HEK293T (cell line): ENCODE measurements around the gene IFT81.

Experiments
- CTCF ChIA-PET: fragments of 350-600 bp; formaldehyde crosslinking; extraction: SDS; loops from one replicate; lab custom pipeline; 2021; ENCODE audit warnings: antibody characterized with exemption, inconsistent platforms; lab: Yijun Ruan, JAX
- POLR2A ChIA-PET: fragments of 350-600 bp; formaldehyde crosslinking; extraction: SDS; loops from one replicate; lab custom pipeline; 2020; ENCODE audit warnings: antibody characterized with exemption, inconsistent platforms; lab: Yijun Ruan, JAX
- DNase-seq: peaks from one replicate; pipeline ENCODE4 v3.0.0; 2012; ENCODE audit warnings: mixed read lengths; ENCODE audit errors: extremely low spot score
- ARNT ChIP-seq: fragments of 450-650 bp; IDR thresholded peaks from 2 replicates; pipeline ENCODE4 v1.6.1; 2017; ENCODE audit warnings: mild to moderate bottlenecking
- BHLHE40 ChIP-seq: fragments of 450-650 bp; IDR thresholded peaks from 2 replicates; pipeline ENCODE4 v1.6.1; 2016; ENCODE audit warnings: mild to moderate bottlenecking, moderate library complexity, borderline replicate concordance
- CTBP1 ChIP-seq: fragments of 450-650 bp; IDR thresholded peaks from 2 replicates; pipeline ENCODE4 v1.6.1; 2016; ENCODE audit warnings: borderline replicate concordance
- ELF4 ChIP-seq: fragments of 450-650 bp; IDR thresholded peaks from 2 replicates; pipeline ENCODE4 v1.6.1; 2017; ENCODE audit warnings: antibody characterized with exemption
- FOXA1 ChIP-seq: fragments of 450-650 bp; IDR thresholded peaks from 2 replicates; pipeline ENCODE4 v1.6.1; 2016; ENCODE audit warnings: mild to moderate bottlenecking
- FOXK2 ChIP-seq: fragments of 450-650 bp; IDR thresholded peaks from 2 replicates; pipeline ENCODE4 v1.6.1; 2016; ENCODE audit warnings: mild to moderate bottlenecking
- FOXM1 ChIP-seq: fragments of 450-650 bp; IDR thresholded peaks from 2 replicates; pipeline ENCODE4 v1.6.1; 2017; ENCODE audit warnings: mild to moderate bottlenecking, borderline replicate concordance
- HDGF ChIP-seq: fragments of 450-650 bp; IDR thresholded peaks from 2 replicates; pipeline ENCODE4 v1.6.1; 2017; ENCODE audit warnings: antibody characterized with exemption, borderline replicate concordance
- L3MBTL2 ChIP-seq: fragments of 450-650 bp; conservative IDR thresholded peaks from 2 replicates; pipeline ENCODE4 v1.6.1; 2016; ENCODE audit warnings: mild to moderate bottlenecking
- LEF1 ChIP-seq: fragments of 450-650 bp; IDR thresholded peaks from 2 replicates; pipeline ENCODE4 v1.6.1; 2017; ENCODE audit warnings: mild to moderate bottlenecking, borderline replicate concordance
- NFRKB ChIP-seq: fragments of 450-650 bp; IDR thresholded peaks from 2 replicates; pipeline ENCODE4 v1.6.1; 2016; ENCODE audit warnings: mild to moderate bottlenecking, moderate library complexity
- PKNOX1 ChIP-seq: fragments of 450-650 bp; IDR thresholded peaks from 2 replicates; pipeline ENCODE4 v1.6.1; 2016
- SP1 ChIP-seq: fragments of 450-650 bp; IDR thresholded peaks from 2 replicates; pipeline ENCODE4 v1.6.1; 2017
- SUZ12 ChIP-seq: fragments of 450-650 bp; IDR thresholded peaks from 2 replicates; pipeline ENCODE4 v1.6.1; 2016; ENCODE audit warnings: mild to moderate bottlenecking
- TARDBP ChIP-seq: fragments of 450-650 bp; IDR thresholded peaks from 2 replicates; pipeline ENCODE4 v1.6.1; 2016
- ZNF384 ChIP-seq: fragments of 450-650 bp; IDR thresholded peaks from 2 replicates; pipeline ENCODE4 v1.6.1; 2016

Gene IFT81

GRCh38 chr12:110149086-110149660 lies 25.0 kb downstream of the IFT81 start:
- no peak for DNase-seq
- no peak for TF ChIP-seq LEF1
- TF ChIP-seq L3MBTL2: no peak
- TF ChIP-seq NFRKB: no peak
- no peak for TF ChIP-seq FOXA1
- TF ChIP-seq SUZ12: no peak
- TF ChIP-seq SP1: no peak
- no peak for TF ChIP-seq HDGF
- TF ChIP-seq TARDBP: no peak
- TF ChIP-seq FOXK2: no peak
- no peak for TF ChIP-seq ELF4
- no peak for TF ChIP-seq CTBP1
- no peak for TF ChIP-seq PKNOX1
- TF ChIP-seq BHLHE40: no peak
- TF ChIP-seq ZNF384: no peak
- TF ChIP-seq FOXM1: no peak
- TF ChIP-seq ARNT: no peak
- ChIA-PET CTCF (interaction anchor here (0.7 kb wide), 1 partner anchor 55 kb away, joined by 3 read pairs; no protein-coding TSS in a partner anchor), POLR2A (no interaction called here)

GRCh38 chr12:110156766-110157165 lies 32.6 kb downstream of the IFT81 start:
- POLR2A ChIA-PET: no interaction called here
- no peak for DNase-seq
- CTCF ChIA-PET: no interaction called here
- TF ChIP-seq PKNOX1: no peak
- TF ChIP-seq LEF1: no peak
- no peak for TF ChIP-seq SUZ12
- TF ChIP-seq HDGF: no peak
- TF ChIP-seq ELF4: no peak
- TF ChIP-seq ZNF384: no peak
- TF ChIP-seq SP1: no peak
- TF ChIP-seq FOXM1: no peak
- TF ChIP-seq TARDBP: no peak
- no peak for TF ChIP-seq ARNT
- TF ChIP-seq NFRKB: no peak
- TF ChIP-seq L3MBTL2: no peak

- ChIA-PET CTCF (no interaction called here), POLR2A (no interaction called here)
- no peak for TF ChIP-seq PKNOX1
- no peak for TF ChIP-seq HDGF
- no peak for TF ChIP-seq NFRKB
- no peak for TF ChIP-seq SUZ12
- TF ChIP-seq CTBP1: no peak
- TF ChIP-seq FOXK2: no peak
- no peak for TF ChIP-seq TARDBP
- no peak for TF ChIP-seq FOXM1
- TF ChIP-seq ARNT: no peak
- TF ChIP-seq FOXA1: no peak
- TF ChIP-seq SP1: no peak
- no peak for TF ChIP-seq BHLHE40
- TF ChIP-seq L3MBTL2: no peak
- TF ChIP-seq ELF4: no peak
- no peak for TF ChIP-seq ZNF384
- no peak for TF ChIP-seq LEF1
- DNase-seq: no peak
Observed at GRCh38 chr12:110157539-110157938, 33.4 kb downstream of the IFT81 start.

- ChIA-PET POLR2A (no interaction called here), CTCF (no interaction called here)
- no peak for DNase-seq
- TF ChIP-seq ELF4: no peak
- TF ChIP-seq SUZ12: no peak
Observed at GRCh38 chr12:110159671-110160245, 35.6 kb downstream of the IFT81 start.

GRCh38 chr12:110165540-110166159 lies 41.5 kb downstream of the IFT81 start:
- POLR2A ChIA-PET: no interaction called here
- CTCF ChIA-PET: interaction anchor here (0.6 kb wide), 1 partner anchor 192 kb away, joined by 3 read pairs; no protein-coding TSS in a partner anchor
- DNase-seq: no peak
- no peak for TF ChIP-seq ZNF384
- no peak for TF ChIP-seq FOXM1
- no peak for TF ChIP-seq CTBP1
- no peak for TF ChIP-seq L3MBTL2
- TF ChIP-seq FOXA1: no peak
- TF ChIP-seq TARDBP: no peak
- no peak for TF ChIP-seq PKNOX1
